Testis (tissue), 3 donors: ENCODE measurements around the gene BTN2A1. TPM values are rescaled to one million over a fixed set of nuclear protein-coding genes. Genes with fewer than 3 reads are reported as not detected.

Experiments used
- DNase-seq: peaks from one replicate; pipeline ENCODE4 v3.0.0-alpha.2; 2019
- H3K27ac ChIP-seq, 2 donors: fragments of 200-600 bp; sonication (generic); one replicate each; pipeline ENCODE4 v1.5.1; 2019
- H3K27me3 ChIP-seq: fragments of 200-600 bp; sonication (generic); one replicate; pipeline ENCODE4 v1.5.1; 2019
- H3K36me3 ChIP-seq: fragments of 200-600 bp; sonication (generic); one replicate; pipeline ENCODE4 v1.5.1; 2017; ENCODE audit warnings: low read depth; ENCODE audit errors: missing control alignments
- H3K4me1 ChIP-seq: fragments of 200-600 bp; sonication (generic); one replicate; pipeline ENCODE4 v1.5.1; 2019
- H3K4me3 ChIP-seq, 2 donors: fragments of 200-600 bp; sonication (generic); one replicate each; pipeline ENCODE4 v1.5.1; 2017 to 2019
- H3K9me3 ChIP-seq: fragments of 200-600 bp; sonication (generic); one replicate; pipeline ENCODE4 v1.5.1; 2017
- POLR2A ChIP-seq: fragments of 450-650 bp; IDR thresholded peaks from one replicate; pipeline ENCODE4 v1.6.1; 2017; ENCODE audit warnings: antibody characterized with exemption, mild to moderate bottlenecking, moderate library complexity
- WGBS, 2 donors: methylation state at CpG; one replicate each; pipeline ENCODE4 v1.1.5; 2018; 5-methylcytosine and 5-hydroxymethylcytosine counted together
- intact Hi-C: fragments of 100-400 bp; cut with DNase I; formaldehyde crosslinking; loops from one replicate; pipeline ENCODE4 v1.15.1; 2023; ENCODE audit warnings: low total_unique reads
- polyA plus RNA-seq: library from polyadenylated mRNA; stranded (reverse); fragments of 350-450 nt; fragmentation: Illumina TruSeq; extraction: RNeasy Lipid Tissue Mini Kit (QIAGEN cat#74804); gene quantifications from one replicate; pipeline ENCODE4 v1.2.3, GENCODE V29; 2014; ENCODE audit warnings: low read depth, low replicate concordance; ENCODE audit not compliant: insufficient read depth
- total RNA-seq, 2 donors: library from RNA; depleted of rRNA; stranded (reverse); fragments of >200 nt; gene quantifications; one replicate each; pipeline ENCODE4 v1.2.3, GENCODE V29; 2016
- TF ChIP-seq, protein P1 (sequence below), 3 experiments: fragments of 450-650 bp in 2 of 3; fragments of 200-600 bp in 1 of 3; sonication (generic) in 1 of 3; IDR thresholded peaks; one replicate each; pipeline ENCODE4 v1.5.1; 2016 to 2019; ENCODE audit warnings: antibody characterized with exemption in 3 of 3, mild to moderate bottlenecking in 2 of 3, moderate library complexity in 1 of 3

BTN2A1 gene
- total and polyA plus RNA-seq, 3 donors from 2014 or later, result 26.0 to 27.9 (median 27.6) TPM

DNA sequence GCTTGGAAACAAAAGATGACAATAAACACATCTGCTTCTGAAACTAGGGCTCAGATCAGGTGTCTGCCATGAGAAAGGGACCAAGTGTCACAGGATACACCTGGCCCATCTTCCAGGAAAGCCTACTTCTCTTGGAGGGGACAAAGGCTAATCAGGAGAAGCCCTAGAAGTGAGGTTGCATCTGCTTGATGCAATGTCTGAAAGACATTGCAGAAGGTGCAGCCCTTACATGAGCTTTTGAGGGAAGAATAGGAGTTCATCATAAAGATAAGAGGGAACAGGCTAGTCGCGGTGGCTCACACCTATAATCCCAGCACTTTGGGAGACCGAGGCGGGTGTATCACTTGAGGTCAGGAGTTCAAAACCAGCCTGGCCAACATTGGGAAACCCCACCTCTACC lies 39.9 kb downstream of the BTN2A1 start:
- H3K27me3 ChIP-seq, result no peaks in the 10 kb centered on the region
- no peak for DNase-seq
- no peaks in the 10 kb centered on the region for H3K9me3 ChIP-seq
- no peak overlapping the region for H3K27ac ChIP-seq
- intact Hi-C loops, result no loop called here
- no peak overlapping the region for H3K4me3 ChIP-seq
- 85 to 90% methylated on average over 4 of the region's 4 CpGs for WGBS, 2 donors
- no peaks in the 10 kb centered on the region for H3K36me3 ChIP-seq
- TF ChIP-seq, protein P1, sequence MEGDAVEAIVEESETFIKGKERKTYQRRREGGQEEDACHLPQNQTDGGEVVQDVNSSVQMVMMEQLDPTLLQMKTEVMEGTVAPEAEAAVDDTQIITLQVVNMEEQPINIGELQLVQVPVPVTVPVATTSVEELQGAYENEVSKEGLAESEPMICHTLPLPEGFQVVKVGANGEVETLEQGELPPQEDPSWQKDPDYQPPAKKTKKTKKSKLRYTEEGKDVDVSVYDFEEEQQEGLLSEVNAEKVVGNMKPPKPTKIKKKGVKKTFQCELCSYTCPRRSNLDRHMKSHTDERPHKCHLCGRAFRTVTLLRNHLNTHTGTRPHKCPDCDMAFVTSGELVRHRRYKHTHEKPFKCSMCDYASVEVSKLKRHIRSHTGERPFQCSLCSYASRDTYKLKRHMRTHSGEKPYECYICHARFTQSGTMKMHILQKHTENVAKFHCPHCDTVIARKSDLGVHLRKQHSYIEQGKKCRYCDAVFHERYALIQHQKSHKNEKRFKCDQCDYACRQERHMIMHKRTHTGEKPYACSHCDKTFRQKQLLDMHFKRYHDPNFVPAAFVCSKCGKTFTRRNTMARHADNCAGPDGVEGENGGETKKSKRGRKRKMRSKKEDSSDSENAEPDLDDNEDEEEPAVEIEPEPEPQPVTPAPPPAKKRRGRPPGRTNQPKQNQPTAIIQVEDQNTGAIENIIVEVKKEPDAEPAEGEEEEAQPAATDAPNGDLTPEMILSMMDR (IDR thresholded peaks at IDR 0.05), result no peak
- no peak for TF ChIP-seq POLR2A
- H3K4me1 ChIP-seq, result no peaks in the 10 kb centered on the region

DNA sequence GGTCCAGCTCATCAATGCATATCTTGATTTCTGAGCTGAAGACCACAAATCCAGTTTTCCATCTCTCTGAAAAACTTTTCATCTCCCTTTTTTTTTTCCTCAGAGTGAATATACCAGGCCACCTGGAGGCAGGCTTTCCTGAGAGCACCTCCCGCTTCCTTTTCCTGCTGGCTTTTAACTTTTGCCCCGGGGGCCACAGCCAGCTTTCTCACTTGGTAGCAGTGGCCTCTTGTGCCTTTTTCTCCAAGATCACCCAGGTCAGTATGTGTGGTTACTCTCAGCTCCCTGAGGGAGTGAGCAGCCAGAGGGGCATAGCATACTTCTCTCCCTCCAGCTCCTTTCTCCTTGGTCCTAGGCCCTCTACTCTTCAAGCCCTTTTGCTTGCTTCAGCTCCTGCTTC lies 42.3 kb downstream of the BTN2A1 start, which contains the start of gene BTN1A1:
Gene BTN1A1, plus strand, starts transcription at position 202 of the 400 bp plus-strand sequence. CDS start 984 bp downstream, outside the sequence.
- WGBS, 2 donors, result 63% methylated on average over 2 of the region's 2 CpGs
- Histone ChIP-seq H3K4me1 (no peaks in the 10 kb centered on the region), H3K9me3 (no peaks in the 10 kb centered on the region), H3K4me3 (no peak within 1 kb of the TSS), H3K27ac (no peak within 1 kb of the TSS), H3K27me3 (no peaks in the 10 kb centered on the region), H3K36me3 (no peaks in the 10 kb centered on the region)
- intact Hi-C loops, result no loop called here
- TF ChIP-seq POLR2A, result no peak
- no peak for DNase-seq

DNA sequence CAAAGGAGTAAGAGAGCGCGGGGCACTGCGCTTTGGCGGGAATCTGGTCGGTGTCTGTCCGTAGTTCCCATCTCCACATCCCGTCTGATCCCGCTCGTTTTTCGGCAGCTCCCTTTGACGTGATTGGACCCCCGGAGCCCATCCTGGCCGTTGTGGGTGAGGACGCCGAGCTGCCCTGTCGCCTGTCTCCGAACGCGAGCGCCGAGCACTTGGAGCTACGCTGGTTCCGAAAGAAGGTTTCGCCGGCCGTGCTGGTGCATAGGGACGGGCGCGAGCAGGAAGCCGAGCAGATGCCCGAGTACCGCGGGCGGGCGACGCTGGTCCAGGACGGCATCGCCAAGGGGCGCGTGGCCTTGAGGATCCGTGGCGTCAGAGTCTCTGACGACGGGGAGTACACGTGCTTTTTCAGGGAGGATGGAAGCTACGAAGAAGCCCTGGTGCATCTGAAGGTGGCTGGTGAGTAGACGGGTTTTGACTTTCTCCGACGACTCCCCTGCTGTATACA lies 43.8 kb downstream of the BTN2A1 start:
- H3K27me3 ChIP-seq, result no peaks in the 10 kb centered on the region
- peak; percentile 53 for DNase-seq
- TF ChIP-seq, protein P1 (IDR thresholded peaks at IDR 0.05), result no peak
- TF ChIP-seq POLR2A, result no peak
- WGBS, 2 donors, result 8 to 9% methylated on average over 18 to 37 of the region's 49 CpGs
- no peaks in the 10 kb centered on the region for H3K36me3 ChIP-seq
- no peaks in the 10 kb centered on the region for H3K4me1 ChIP-seq
- H3K4me3 ChIP-seq, result peak overlapping the region in 1 of 2 donors; percentile 51
- intact Hi-C loops, result no loop called here
- no peaks in the 10 kb centered on the region for H3K9me3 ChIP-seq
- H3K27ac ChIP-seq, result no peak overlapping the region

DNA sequence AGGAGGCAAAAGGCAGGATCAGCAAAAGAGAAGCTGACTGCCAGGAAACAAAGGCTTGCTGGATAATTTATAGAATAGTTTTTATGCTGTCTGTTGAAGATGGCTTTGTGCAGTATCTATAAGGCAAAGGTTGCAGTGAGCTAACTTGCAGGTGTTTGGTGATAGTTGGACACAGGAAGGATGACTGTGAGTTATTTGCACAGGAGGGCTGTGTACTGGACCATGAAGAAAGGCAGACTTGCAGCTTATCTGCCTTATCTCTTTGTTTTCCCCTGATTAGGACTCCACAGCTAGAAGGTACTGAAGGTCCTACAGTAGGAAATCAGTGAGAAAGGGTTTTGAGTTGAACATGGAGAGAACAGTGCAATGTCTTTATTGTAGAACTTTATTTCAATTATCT lies 44.4 kb downstream of the BTN2A1 start:
- no peaks in the 10 kb centered on the region for H3K9me3 ChIP-seq
- H3K36me3 ChIP-seq, result no peaks in the 10 kb centered on the region
- no peak overlapping the region for H3K4me3 ChIP-seq
- DNase-seq, result no peak
- H3K4me1 ChIP-seq, result no peaks in the 10 kb centered on the region
- TF ChIP-seq, protein P1 (IDR thresholded peaks at IDR 0.05), result no peak
- no peak for TF ChIP-seq POLR2A
- intact Hi-C loops, result no loop called here
- no peaks in the 10 kb centered on the region for H3K27me3 ChIP-seq
- H3K27ac ChIP-seq, result no peak overlapping the region

DNA sequence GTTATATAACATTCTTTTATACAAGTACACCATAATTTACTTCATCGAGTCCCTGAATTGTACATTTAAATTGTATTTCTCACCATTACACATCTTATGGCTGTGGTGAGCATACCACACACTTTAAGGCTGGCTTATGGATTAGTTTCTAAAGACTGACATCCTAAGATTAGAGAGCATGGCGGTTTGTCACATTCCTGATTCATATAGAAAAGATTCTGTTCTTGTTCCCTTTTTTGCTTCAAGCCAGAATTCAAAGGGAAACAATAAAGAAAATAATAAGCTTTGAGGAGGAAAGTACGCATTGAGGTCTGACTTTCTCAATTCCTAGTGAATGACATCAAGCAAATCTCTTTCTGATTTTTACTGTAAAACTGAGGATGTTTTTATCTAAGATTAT lies 44.9 kb downstream of the BTN2A1 start:
- Histone ChIP-seq H3K36me3 (no peaks in the 10 kb centered on the region), H3K27me3 (no peaks in the 10 kb centered on the region), H3K27ac (no peak overlapping the region), H3K4me3 (no peak overlapping the region), H3K9me3 (no peaks in the 10 kb centered on the region), H3K4me1 (no peaks in the 10 kb centered on the region)
- intact Hi-C loops, result no loop called here
- no peak for DNase-seq
- TF ChIP-seq, protein P1 (IDR thresholded peaks at IDR 0.05), result no peak
- no peak for TF ChIP-seq POLR2A
- 86 to 93% methylated on average over 3 of the region's 3 CpGs for WGBS, 2 donors
